SIG-M5 (cell line): ENCODE results near the gene LRP5.
"Not testable (repeated sequence)": the region's sequence is repeated elsewhere in the genome, so short reads cannot be mapped to it uniquely, and the experiment has no call there.

Experiments
- DNase-seq: peaks from one replicate; lab custom pipeline; 2025; lab: John Stamatoyannopoulos, UW

The LRP5 gene

GRCh38 chr11:68442433-68442832 lies 130.0 kb downstream of the LRP5 start:
- no peak for DNase-seq

- no peak for DNase-seq
Observed at GRCh38 chr11:68444566-68444965, 132.2 kb downstream of the LRP5 start.

GRCh38 chr11:68445531-68446035 lies 133.2 kb downstream of the LRP5 start:
- DNase-seq = no peak

- no peak for DNase-seq
Observed at GRCh38 chr11:68446046-68446725, 133.8 kb downstream of the LRP5 start.

GRCh38 chr11:68447015-68447801 lies 134.8 kb downstream of the LRP5 start:
- DNase-seq = no peak

GRCh38 chr11:68447914-68448313 lies 135.5 kb downstream of the LRP5 start:
- not testable (repeated sequence) for DNase-seq

GRCh38 chr11:68448604-68449011 lies 136.2 kb downstream of the LRP5 start:
- no peak for DNase-seq

- DNase-seq = no peak
Observed at GRCh38 chr11:68449951-68450350, 137.6 kb downstream of the LRP5 start.

GRCh38 chr11:68450711-68451110 lies 138.3 kb downstream of the LRP5 start:
- no peak for DNase-seq

GRCh38 chr11:68454767-68455166 lies 142.4 kb downstream of the LRP5 start:
- DNase-seq = no peak

- DNase-seq = no peak
Observed at GRCh38 chr11:68455485-68455884, 143.1 kb downstream of the LRP5 start.

- DNase-seq = no peak
Observed at GRCh38 chr11:68457216-68457897, 145.0 kb downstream of the LRP5 start.

GRCh38 chr11:68457898-68458249 lies 145.5 kb downstream of the LRP5 start:
- DNase-seq = no peak

- not testable (repeated sequence) for DNase-seq
Observed at GRCh38 chr11:68458340-68458739, 145.9 kb downstream of the LRP5 start.

- DNase-seq = peak; percentile 90
Observed at GRCh38 chr11:68459886-68460740, 147.7 kb downstream of the LRP5 start.

- no peak for DNase-seq
Observed at GRCh38 chr11:68460741-68461574, 148.6 kb downstream of the LRP5 start, which contains the start of gene PPP6R3. TSS of gene PPP6R3 (plus strand) at chr11:68460752. CDS start at chr11:68537665, 76,913 bp downstream.

- no peak for DNase-seq
Observed at GRCh38 chr11:68461575-68461917, 149.2 kb downstream of the LRP5 start.

GRCh38 chr11:68463714-68464113 lies 151.3 kb downstream of the LRP5 start:
- no peak for DNase-seq

- DNase-seq = no peak
Observed at GRCh38 chr11:68467201-68467834, 154.9 kb downstream of the LRP5 start.

- no peak for DNase-seq
Observed at GRCh38 chr11:68468217-68468828, 155.9 kb downstream of the LRP5 start.
